ENCODE results near the gene PCNA.

Gene PCNA

GRCh38 chr20:5072756-5073659, 46.8 kb downstream of the PCNA start:
- TF ChIP-seq SIN3A (IDR thresholded peaks at IDR 0.05; ENCODE audit: borderline replicate concordance, insufficient read depth, low read length) (no peak), FOXP2 (optimal IDR thresholded peaks at IDR 0.05; ENCODE audit: borderline replicate concordance, extremely low read depth, extremely low read length, insufficient read depth) (no peak), POLR2AphosphoS5 (IDR thresholded peaks at IDR 0.05; ENCODE audit: low read depth, low read length) (no peak), TAF1 (IDR thresholded peaks at IDR 0.05; ENCODE audit: borderline replicate concordance, insufficient read depth, low read length) (no peak), REST (IDR thresholded peaks at IDR 0.05; ENCODE audit: insufficient read depth in 1 of 2, low read depth in 2 of 2, low read length in 2 of 2) (no peak)

GRCh38 chr20:5070570-5070969, 49.2 kb downstream of the PCNA start:
- TF ChIP-seq POLR2AphosphoS5 (IDR thresholded peaks at IDR 0.05; ENCODE audit: low read depth, low read length) (no peak), FOXP2 (optimal IDR thresholded peaks at IDR 0.05; ENCODE audit: borderline replicate concordance, extremely low read depth, extremely low read length, insufficient read depth) (no peak), REST (IDR thresholded peaks at IDR 0.05; ENCODE audit: insufficient read depth in 1 of 2, low read depth in 2 of 2, low read length in 2 of 2) (no peak), SIN3A (IDR thresholded peaks at IDR 0.05; ENCODE audit: borderline replicate concordance, insufficient read depth, low read length) (no peak), TAF1 (IDR thresholded peaks at IDR 0.05; ENCODE audit: borderline replicate concordance, insufficient read depth, low read length) (no peak)

GRCh38 chr20:5070081-5070480, 49.7 kb downstream of the PCNA start:
- TF ChIP-seq SIN3A (IDR thresholded peaks at IDR 0.05; ENCODE audit: borderline replicate concordance, insufficient read depth, low read length) (no peak), TAF1 (IDR thresholded peaks at IDR 0.05; ENCODE audit: borderline replicate concordance, insufficient read depth, low read length) (no peak), FOXP2 (optimal IDR thresholded peaks at IDR 0.05; ENCODE audit: borderline replicate concordance, extremely low read depth, extremely low read length, insufficient read depth) (no peak), POLR2AphosphoS5 (IDR thresholded peaks at IDR 0.05; ENCODE audit: low read depth, low read length) (no peak), REST (IDR thresholded peaks at IDR 0.05; ENCODE audit: insufficient read depth in 1 of 2, low read depth in 2 of 2, low read length in 2 of 2) (no peak)

GRCh38 chr20:5069141-5069806, 50.5 kb downstream of the PCNA start:
- TF ChIP-seq REST (IDR thresholded peaks at IDR 0.05; ENCODE audit: insufficient read depth in 1 of 2, low read depth in 2 of 2, low read length in 2 of 2) (no peak), POLR2AphosphoS5 (IDR thresholded peaks at IDR 0.05; ENCODE audit: low read depth, low read length) (no peak), FOXP2 (optimal IDR thresholded peaks at IDR 0.05; ENCODE audit: borderline replicate concordance, extremely low read depth, extremely low read length, insufficient read depth) (no peak), TAF1 (IDR thresholded peaks at IDR 0.05; ENCODE audit: borderline replicate concordance, insufficient read depth, low read length) (no peak), SIN3A (IDR thresholded peaks at IDR 0.05; ENCODE audit: borderline replicate concordance, insufficient read depth, low read length) (no peak)

Measured in PFSK-1 (cell line).